ENCODE measurements around the gene ADPRHL1.

The ADPRHL1 gene

GRCh38 chr13:113491418-113491883 is 38.2 kb upstream of the ADPRHL1 start:
- Histone ChIP-seq H3K27me3 (replicated peaks; ENCODE audit: insufficient read depth, low read length) (no peaks in the 10 kb centered on the region), H4K20me1 (ENCODE audit: insufficient read depth, low read length) (peaks cover 5% of the 10 kb centered on the region; the same call in 1 of the 2 replicates), H3K27ac (ENCODE audit: low read length) (peak overlapping the region; percentile 28; the same call in 1 of the 2 replicates), H3K79me2 (ENCODE audit: low read length) (peaks cover 75% of the 10 kb centered on the region), H3F3A (ENCODE audit: insufficient read depth, low read length) (peaks cover 1% of the 10 kb centered on the region; the same call in 1 of the 2 replicates), H2AFZ (ENCODE audit: low read length) (peak overlapping the region; percentile 61), H3K36me3 (replicated peaks; ENCODE audit: insufficient read depth, low read length) (no peaks in the 10 kb centered on the region; the same call in 1 of the 2 replicates), H3K4me2 (ENCODE audit: low read depth, low read length) (peak overlapping the region; percentile 84), H3K4me1 (ENCODE audit: low read length) (peaks cover 14% of the 10 kb centered on the region), H3K9me2 (replicated peaks; ENCODE audit: insufficient read depth, low read length) (no peaks in the 10 kb centered on the region), H3K9me3 (replicated peaks; ENCODE audit: insufficient read depth, low read length) (no peaks in the 10 kb centered on the region), H3K4me3 (ENCODE audit: low read length) (peak overlapping the region; percentile 83), H3K9ac (ENCODE audit: low read length) (peak overlapping the region; percentile 72)
- no peak for TF ChIP-seq CTCF (IDR thresholded peaks at IDR 0.05; ENCODE audit: low read length)
- TF ChIP-seq EZH2phosphoT487 (IDR thresholded peaks at IDR 0.05; ENCODE audit: low read length): no peak
- no peak for TF ChIP-seq EZH2 (optimal IDR thresholded peaks at IDR 0.05; ENCODE audit: low read depth, low read length)
- DNase-seq: no peak

DNA sequence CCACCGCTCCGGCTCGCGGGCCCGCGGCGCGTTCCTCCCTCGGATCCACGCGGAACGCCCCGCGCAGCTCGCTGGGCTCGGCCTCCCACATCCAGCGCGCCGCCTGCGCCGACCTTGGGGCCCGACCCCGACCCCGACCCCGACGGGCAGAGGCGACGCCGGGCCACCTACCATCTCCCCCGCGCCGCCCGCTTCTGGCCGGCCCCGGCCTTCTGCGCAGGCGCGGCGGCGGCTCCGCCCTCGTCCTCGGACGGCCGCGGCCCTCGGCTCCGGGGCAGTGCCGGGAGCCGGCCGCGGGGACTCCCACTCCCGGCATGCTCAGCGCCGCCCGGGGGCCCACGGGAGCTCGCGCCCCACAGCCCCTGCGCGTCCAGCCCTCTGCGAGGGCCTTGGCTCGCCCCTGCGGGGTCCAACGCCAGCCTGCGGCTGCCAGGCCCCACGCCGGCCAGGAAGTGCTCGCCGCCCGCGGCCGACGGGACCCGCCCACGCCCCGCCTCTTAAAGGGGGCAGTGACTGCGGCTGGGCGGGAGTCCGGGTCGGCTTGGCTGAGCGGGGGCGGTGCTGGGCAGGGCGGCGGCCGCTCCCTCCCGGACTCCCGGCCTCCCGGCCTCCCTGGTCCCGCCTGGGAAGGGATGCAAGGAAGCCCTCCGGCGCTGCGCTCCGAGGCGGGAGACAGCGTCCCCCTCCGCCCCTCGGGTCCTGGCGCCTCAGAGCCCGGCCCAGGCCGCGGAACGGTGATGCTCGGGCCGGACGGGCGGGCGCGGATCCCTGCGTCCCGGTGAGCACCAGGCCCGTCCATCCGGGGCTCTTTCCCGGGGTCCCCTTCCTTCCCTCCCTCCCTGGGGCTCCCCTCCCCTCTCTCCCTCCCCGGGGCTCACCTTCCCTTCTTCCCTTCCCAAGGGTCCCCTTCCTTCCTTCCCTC is 37.5 kb upstream of the ADPRHL1 start, which contains the start of gene DCUN1D2:
Gene DCUN1D2, minus strand, starts transcription at position 216 of the 922 bp plus-strand sequence. Its CDS starts 42 bp downstream, at position 174.
- peak within 1 kb of the TSS; percentile 28; the same call in 1 of the 2 replicates for H3K27ac ChIP-seq (ENCODE audit: low read length)
- no peaks in the 10 kb centered on the region for H3K27me3 ChIP-seq (replicated peaks; ENCODE audit: insufficient read depth, low read length)
- no peaks in the 10 kb centered on the region for H3K9me3 ChIP-seq (replicated peaks; ENCODE audit: insufficient read depth, low read length)
- DNase-seq: peak; percentile 90
- peaks cover 5% of the 10 kb centered on the region; the same call in 1 of the 2 replicates for H4K20me1 ChIP-seq (ENCODE audit: insufficient read depth, low read length)
- no peaks in the 10 kb centered on the region; the same call in 1 of the 2 replicates for H3F3A ChIP-seq (ENCODE audit: insufficient read depth, low read length)
- H2AFZ ChIP-seq (ENCODE audit: low read length): peak within 1 kb of the TSS; percentile 85
- H3K4me2 ChIP-seq (ENCODE audit: low read depth, low read length): peak within 1 kb of the TSS; percentile 84
- peaks cover 81% of the 10 kb centered on the region for H3K79me2 ChIP-seq (ENCODE audit: low read length)
- TF ChIP-seq CTCF (IDR thresholded peaks at IDR 0.05; ENCODE audit: low read length) (no peak), EZH2phosphoT487 (IDR thresholded peaks at IDR 0.05; ENCODE audit: low read length) (no peak), EZH2 (optimal IDR thresholded peaks at IDR 0.05; ENCODE audit: low read depth, low read length) (no peak)
- H3K36me3 ChIP-seq (replicated peaks; ENCODE audit: insufficient read depth, low read length): no peaks in the 10 kb centered on the region; the same call in 1 of the 2 replicates
- no peaks in the 10 kb centered on the region for H3K9me2 ChIP-seq (replicated peaks; ENCODE audit: insufficient read depth, low read length)
- H3K4me3 ChIP-seq (ENCODE audit: low read length): peak within 1 kb of the TSS; percentile 83
- peaks cover 14% of the 10 kb centered on the region for H3K4me1 ChIP-seq (ENCODE audit: low read length)
- peak within 1 kb of the TSS; percentile 73 for H3K9ac ChIP-seq (ENCODE audit: low read length)

DNA sequence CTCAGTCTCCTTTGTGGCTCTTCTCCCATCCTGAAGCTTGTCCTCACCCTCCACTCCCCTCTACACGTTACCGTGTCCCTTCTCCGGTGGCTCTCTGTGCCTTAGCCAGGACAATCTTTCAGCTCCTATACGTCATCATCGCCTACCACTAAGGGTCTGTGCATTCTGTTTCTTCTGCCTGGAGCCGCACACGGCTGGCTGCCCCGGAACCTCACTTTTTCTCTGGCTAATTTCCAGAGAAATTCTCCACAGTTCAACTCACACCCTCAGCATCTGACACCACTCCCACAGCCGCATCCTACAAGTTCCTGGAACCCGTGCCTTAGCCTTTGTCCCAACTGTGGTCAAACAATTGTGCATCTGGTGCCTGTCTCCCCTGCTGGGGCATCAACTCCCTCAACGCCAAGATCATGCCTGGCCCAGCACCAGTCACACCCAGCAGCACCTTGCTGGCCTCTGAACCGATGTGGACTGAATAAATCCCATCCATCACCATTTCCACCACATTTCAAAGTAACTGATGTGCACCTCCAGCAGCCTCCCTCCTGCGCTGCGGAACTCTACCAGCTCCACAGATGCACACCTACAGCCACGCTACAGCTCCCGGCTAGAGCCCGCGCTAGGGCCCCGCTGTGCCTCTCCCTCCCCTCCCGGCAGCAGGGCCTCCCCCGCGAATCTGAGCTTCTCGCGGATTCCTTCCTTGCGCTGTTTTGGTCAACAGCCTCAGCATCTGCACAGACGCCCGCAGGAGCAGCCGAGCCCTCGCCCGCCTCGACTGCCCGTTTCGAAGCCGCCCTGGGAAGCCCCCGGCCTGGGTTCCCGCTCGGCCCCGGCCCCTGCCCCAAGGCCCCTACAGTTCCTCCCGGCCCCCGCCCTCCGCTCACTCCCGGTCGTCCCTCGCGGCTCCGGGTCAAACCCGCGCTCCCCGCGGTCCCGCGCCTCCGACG is 36.5 kb upstream of the ADPRHL1 start:
- H3K4me3 ChIP-seq (ENCODE audit: low read length): peak overlapping the region; percentile 83
- H4K20me1 ChIP-seq (ENCODE audit: insufficient read depth, low read length): peaks cover 8% of the 10 kb centered on the region; the same call in 1 of the 2 replicates
- peaks cover 81% of the 10 kb centered on the region for H3K79me2 ChIP-seq (ENCODE audit: low read length)
- peak overlapping the region; percentile 85 for H2AFZ ChIP-seq (ENCODE audit: low read length)
- DNase-seq: peak; percentile 52
- H3K4me1 ChIP-seq (ENCODE audit: low read length): peaks cover 18% of the 10 kb centered on the region
- H3K36me3 ChIP-seq (replicated peaks; ENCODE audit: insufficient read depth, low read length): no peaks in the 10 kb centered on the region
- H3K9ac ChIP-seq (ENCODE audit: low read length): peak overlapping the region; percentile 73
- H3K27ac ChIP-seq (ENCODE audit: low read length): no peak overlapping the region
- H3F3A ChIP-seq (ENCODE audit: insufficient read depth, low read length): no peaks in the 10 kb centered on the region; the same call in 1 of the 2 replicates
- H3K4me2 ChIP-seq (ENCODE audit: low read depth, low read length): peak overlapping the region; percentile 76
- TF ChIP-seq EZH2phosphoT487 (IDR thresholded peaks at IDR 0.05; ENCODE audit: low read length): no peak
- no peak for TF ChIP-seq EZH2 (optimal IDR thresholded peaks at IDR 0.05; ENCODE audit: low read depth, low read length)
- TF ChIP-seq CTCF (IDR thresholded peaks at IDR 0.05; ENCODE audit: low read length): no peak
- no peaks in the 10 kb centered on the region for H3K27me3 ChIP-seq (replicated peaks; ENCODE audit: insufficient read depth, low read length)
- no peaks in the 10 kb centered on the region for H3K9me3 ChIP-seq (replicated peaks; ENCODE audit: insufficient read depth, low read length)
- H3K9me2 ChIP-seq (replicated peaks; ENCODE audit: insufficient read depth, low read length): no peaks in the 10 kb centered on the region

All from MM.1S (cell line).